Endothelial cell of umbilical vein (primary cell): ENCODE measurements around the gene MRPL2. TPM values are rescaled to one million over a fixed set of nuclear protein-coding genes. Genes with fewer than 3 reads are reported as not detected.

Source experiments
- BruUV-seq: library from RNA; stranded (reverse); fragments of 400-500 nt; replicated peaks from 2 replicates; lab custom pipeline; 2021; lab: Mats Ljungman, UMichigan
- CTCF ChIA-PET: fragments of 300-600, 350-600 bp; sonication (Branson Sonifier 250); formaldehyde crosslinking; loops from one replicate; lab custom pipeline; 2021; ENCODE audit warnings: antibody characterized with exemption, inconsistent platforms; lab: Charles Lee
- POLR2A ChIA-PET: fragments of 300-600, 350-600 bp; sonication (Branson Sonifier 250); formaldehyde crosslinking; loops from one replicate; lab custom pipeline; 2021; ENCODE audit warnings: antibody characterized with exemption, inconsistent platforms; lab: Charles Lee
- DNase-seq: peaks from one replicate; pipeline ENCODE4 v3.0.0-alpha.2; 2011; ENCODE audit warnings: low read depth, low spot score
- FAIRE-seq: peaks from 2 replicates; lab custom pipeline; 2011; peaks lifted over from hg19 to GRCh38; lab: Jason Lieb, UNC
- H2AFZ ChIP-seq: 2 replicates; pipeline ENCODE4 v1.6.0; 2012; ENCODE audit warnings: low read depth, low read length, control low read depth, inconsistent platforms
- H3K27ac ChIP-seq: 2 replicates; pipeline ENCODE4 v1.5.1; 2011; ENCODE audit warnings: low read depth, mild to moderate bottlenecking, control low read depth, low read length, moderate library complexity; ENCODE audit not compliant: insufficient read depth
- H3K27me3 ChIP-seq, 2 experiments: 2 replicates each; pipeline versions ENCODE4 v1.6.0 to v1.6.1; 2011; ENCODE audit warnings: low read length in 2 of 2, mixed read lengths in 1 of 2; ENCODE audit not compliant: control insufficient read depth in 2 of 2, insufficient read depth in 2 of 2
- H3K36me3 ChIP-seq, 2 experiments: 2 replicates in 1 of 2; 3 replicates in 1 of 2; pipeline ENCODE4 v1.5.1; 2011; ENCODE audit warnings: low read length in 2 of 2, mild to moderate bottlenecking in 1 of 2, moderate library complexity in 1 of 2; ENCODE audit not compliant: control insufficient read depth in 2 of 2, insufficient read depth in 2 of 2; ENCODE audit errors: extremely low read depth in 1 of 2
- H3K4me1 ChIP-seq: 3 replicates; pipeline ENCODE4 v1.5.1; 2011; ENCODE audit warnings: mild to moderate bottlenecking, low read length; ENCODE audit not compliant: control insufficient read depth, insufficient read depth; ENCODE audit errors: extremely low read depth
- H3K4me2 ChIP-seq: 2 replicates; pipeline ENCODE4 v1.6.1; 2011; ENCODE audit warnings: low read length, control low read depth, mixed read lengths; ENCODE audit not compliant: insufficient read depth
- H3K4me3 ChIP-seq, 3 experiments: fragments of 200-600 bp in 1 of 3; sonication (generic), shearing (Covaris generic) in 1 of 3; replicated peaks in 1 of 3; 2 replicates each; pipeline ENCODE4 v1.5.1; 2011 to 2016; ENCODE audit warnings: control low read depth in 3 of 3, low read length in 3 of 3, mild to moderate bottlenecking in 2 of 3, inconsistent platforms in 1 of 3, low read depth in 1 of 3, moderate library complexity in 1 of 3; ENCODE audit not compliant: insufficient read depth in 1 of 3
- H3K79me2 ChIP-seq: 2 replicates; pipeline ENCODE4 v1.6.0; 2012; ENCODE audit warnings: low read length, inconsistent platforms; ENCODE audit not compliant: control insufficient read depth, insufficient read depth
- H3K9ac ChIP-seq: replicated peaks from 2 replicates; pipeline ENCODE3; 2011; ENCODE audit warnings: low read length, control low read depth; ENCODE audit not compliant: insufficient read depth; ENCODE audit errors: extremely low read depth
- H3K9me1 ChIP-seq: replicated peaks from 3 replicates; pipeline ENCODE4 v1.6.0; 2011; ENCODE audit warnings: mild to moderate bottlenecking, low read length; ENCODE audit not compliant: control insufficient read depth, insufficient read depth; ENCODE audit errors: extremely low read depth
- H3K9me3 ChIP-seq: replicated peaks from 2 replicates; pipeline ENCODE4 v1.5.1; 2012; ENCODE audit warnings: low read length, inconsistent platforms; ENCODE audit not compliant: control insufficient read depth, insufficient read depth
- H4K20me1 ChIP-seq: replicated peaks from 2 replicates; pipeline ENCODE3; 2011; ENCODE audit warnings: mild to moderate bottlenecking, low read length; ENCODE audit not compliant: control insufficient read depth, insufficient read depth; ENCODE audit errors: extremely low read depth
- CTCF ChIP-seq, 2 donors: IDR thresholded peaks; 1 replicate in 1 of 2; 2 replicates in 1 of 2; pipeline ENCODE4 v1.5.1; 2011; ENCODE audit warnings: low read length in 2 of 2, mild to moderate bottlenecking in 2 of 2, moderate library complexity in 2 of 2, control low read depth in 1 of 2, inconsistent platforms in 1 of 2, low read depth in 1 of 2; ENCODE audit not compliant: insufficient read depth in 1 of 2; ENCODE audit errors: extremely low read depth in 1 of 2
- GATA2 ChIP-seq: IDR thresholded peaks from 2 replicates; pipeline ENCODE4 v1.7.0; 2011; ENCODE audit warnings: low read depth, mild to moderate bottlenecking, moderate library complexity, mixed read lengths, low read length; ENCODE audit not compliant: insufficient read length, insufficient read depth
- JUN ChIP-seq: IDR thresholded peaks from 2 replicates; pipeline ENCODE4 v1.6.1; 2011; ENCODE audit warnings: borderline replicate concordance, low read depth; ENCODE audit not compliant: insufficient read length, insufficient read depth
- MAX ChIP-seq: IDR thresholded peaks from 2 replicates; pipeline ENCODE4 v1.6.1; 2011; ENCODE audit not compliant: insufficient read depth, insufficient read length
- MYC ChIP-seq: IDR thresholded peaks from one replicate; pipeline ENCODE4 v1.6.1; 2011; ENCODE audit warnings: mild to moderate bottlenecking, low read depth, low read length
- POLR2AphosphoS5 ChIP-seq: IDR thresholded peaks from 2 replicates; pipeline ENCODE4 v1.6.1; 2012; ENCODE audit warnings: low read depth, mild to moderate bottlenecking, control low read depth, low read length, moderate library complexity; ENCODE audit not compliant: insufficient read depth
- dilution Hi-C: fragments of 300-500 bp; cut with MboI; formaldehyde crosslinking; loops from one replicate; pipeline ENCODE4 v1.15.0; 2019; ENCODE audit warnings: low sequenced_read_pairs; ENCODE audit not compliant: extremely low pct_ligation_motif_present
- intact Hi-C: fragments of 100-400 bp; cut with micrococcal nuclease; formaldehyde crosslinking; loops from one replicate; pipeline ENCODE4 v1.10.0; 2022
- polyA plus RNA-seq, 4 experiments: library from polyadenylated mRNA; depleted of rRNA in 3 of 4; stranded (reverse) in 3 of 4; unstranded in 1 of 4; fragments of >200 nt; gene quantifications; 2 replicates each; pipeline versions ENCODE4 v1.2.1 to v1.2.3, GENCODE V29; 2011 to 2012; ENCODE audit warnings: missing spikeins in 1 of 4
- total RNA-seq: library from RNA; stranded (reverse); gene quantifications from 2 replicates; pipeline ENCODE4 v1.2.3, GENCODE V29; 2021

MRPL2 gene
- total and polyA plus RNA-seq, 2 donors (not counting 3 experiments of a cell fraction or from before 2014, with no cell fraction given): 37.6 to 63.6 TPM

GRCh38 chr6:43016176-43016942 is 42.9 kb downstream of the MRPL2 start:
- TF ChIP-seq JUN (no peak), POLR2AphosphoS5 (no peak), MAX (no peak), GATA2 (no peak), CTCF (IDR thresholded peaks at IDR 0.05; ENCODE audit: extremely low read depth in 1 of 2, insufficient read depth in 1 of 2, low read depth in 1 of 2, low read length in 2 of 2) (no peak), MYC (no peak)
- Histone ChIP-seq H2AFZ (no peak overlapping the region), H3K79me2 (peaks cover 34% of the 10 kb centered on the region), H3K36me3 (peaks cover under 1 to 22% of the 10 kb centered on the region in 2 experiments), H3K4me3 (no peak overlapping the region), H3K9me3 (no peaks in the 10 kb centered on the region), H4K20me1 (no peaks in the 10 kb centered on the region), H3K4me1 (peaks cover 17% of the 10 kb centered on the region), H3K27ac (no peak overlapping the region), H3K27me3 (no peaks in the 10 kb centered on the region), H3K4me2 (no peak overlapping the region), H3K9ac (no peak overlapping the region), H3K9me1 (no peaks in the 10 kb centered on the region)
- ChIA-PET CTCF (interaction anchor here (0.7 kb wide), 1 partner anchor 127 kb away, joined by 3 read pairs; no protein-coding TSS in a partner anchor), POLR2A (no interaction called here)
- DNase-seq (no peak), FAIRE-seq (no peak)
- dilution Hi-C loops (no loop called here), intact Hi-C loops (no loop called here)
- no TSS peak for BruUV-seq
